ENCODE data around the gene RYR3.

RYR3 gene

GRCh38 chr15:33756961-33757360 is 446.2 kb downstream of the RYR3 start:
- no peaks in the 10 kb centered on the region for H3K9me2 ChIP-seq (replicated peaks; ENCODE audit: control insufficient read depth, low read length)
- no peaks in the 10 kb centered on the region for H3K9me3 ChIP-seq (ENCODE audit: control insufficient read depth, insufficient read depth, low read length)
- no peak overlapping the region for H3K27ac ChIP-seq (ENCODE audit: low read depth, low read length)
- H3K27me3 ChIP-seq (ENCODE audit: control insufficient read depth, low read length), result no peaks in the 10 kb centered on the region
- H3K4me3 ChIP-seq (ENCODE audit: low read length), result no peak overlapping the region
- no peaks in the 10 kb centered on the region for H3K79me2 ChIP-seq (ENCODE audit: control insufficient read depth, low read length)
- no peaks in the 10 kb centered on the region for H3K36me3 ChIP-seq (ENCODE audit: control insufficient read depth, low read length)
- H4K20me1 ChIP-seq (ENCODE audit: control insufficient read depth, insufficient read depth, low read depth, low read length), result no peaks in the 10 kb centered on the region
- no peaks in the 10 kb centered on the region for H3K4me1 ChIP-seq (ENCODE audit: control insufficient read depth, low read length)
- H3K4me2 ChIP-seq (ENCODE audit: low read length), result no peak overlapping the region
- TF ChIP-seq CTCF (IDR thresholded peaks at IDR 0.05; ENCODE audit: low read depth, low read length, poor library complexity, severe bottlenecking), result no peak
- no peak for TF ChIP-seq EZH2phosphoT487 (IDR thresholded peaks at IDR 0.05; ENCODE audit: borderline replicate concordance, low read length)
- no peaks in the 10 kb centered on the region for H3F3A ChIP-seq (ENCODE audit: control insufficient read depth, insufficient read depth)

DNA sequence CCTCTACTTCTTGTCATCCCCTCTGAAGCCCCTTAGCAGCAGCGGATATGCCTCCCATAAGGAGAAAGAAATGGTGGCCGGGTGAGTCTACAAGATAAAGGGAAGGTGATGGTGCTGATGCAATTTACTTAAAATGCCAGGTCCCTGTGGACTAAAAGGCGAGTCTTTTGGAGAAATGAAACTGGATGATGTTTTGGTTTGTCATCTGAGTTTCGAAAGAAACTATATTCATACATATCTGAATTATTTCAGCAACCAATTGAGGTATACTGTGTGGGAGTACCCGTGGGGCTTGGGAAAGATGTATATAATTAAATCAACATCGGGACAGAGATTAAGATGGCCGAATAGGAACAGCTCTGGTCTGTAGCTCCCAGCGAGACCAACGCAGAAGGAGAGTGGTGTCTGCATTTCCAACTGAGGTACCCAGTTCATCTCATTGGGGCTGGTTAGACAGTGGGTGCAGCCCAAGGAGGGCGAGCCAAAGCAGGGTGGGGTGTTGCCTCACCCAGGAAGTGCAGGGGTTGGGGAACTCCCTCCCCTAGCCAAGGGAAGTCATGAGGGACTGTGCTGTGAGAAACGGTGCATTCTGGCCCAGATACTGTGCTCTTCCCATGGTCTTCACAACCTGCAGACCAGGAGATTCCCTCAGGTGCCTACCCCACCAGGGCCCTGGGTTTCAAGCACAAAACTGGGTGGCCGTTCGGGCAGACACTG is 446.9 kb downstream of the RYR3 start:
- Histone ChIP-seq H3K79me2 (ENCODE audit: control insufficient read depth, low read length) (no peaks in the 10 kb centered on the region), H3K36me3 (ENCODE audit: control insufficient read depth, low read length) (no peaks in the 10 kb centered on the region), H3K27me3 (ENCODE audit: control insufficient read depth, low read length) (no peaks in the 10 kb centered on the region), H3K9me3 (ENCODE audit: control insufficient read depth, insufficient read depth, low read length) (no peaks in the 10 kb centered on the region), H3K9me2 (replicated peaks; ENCODE audit: control insufficient read depth, low read length) (no peaks in the 10 kb centered on the region), H3K27ac (ENCODE audit: low read depth, low read length) (no peak overlapping the region), H3K4me2 (ENCODE audit: low read length) (no peak overlapping the region), H4K20me1 (ENCODE audit: control insufficient read depth, insufficient read depth, low read depth, low read length) (no peaks in the 10 kb centered on the region), H3F3A (ENCODE audit: control insufficient read depth, insufficient read depth) (no peaks in the 10 kb centered on the region), H3K4me3 (ENCODE audit: low read length) (no peak overlapping the region), H3K4me1 (ENCODE audit: control insufficient read depth, low read length) (no peaks in the 10 kb centered on the region)
- TF ChIP-seq CTCF (IDR thresholded peaks at IDR 0.05; ENCODE audit: low read depth, low read length, poor library complexity, severe bottlenecking), result no peak
- no peak for TF ChIP-seq EZH2phosphoT487 (IDR thresholded peaks at IDR 0.05; ENCODE audit: borderline replicate concordance, low read length)

GRCh38 chr15:33766389-33766788 is 455.6 kb downstream of the RYR3 start:
- Histone ChIP-seq H3K27ac (ENCODE audit: low read depth, low read length) (no peak overlapping the region), H3K4me3 (ENCODE audit: low read length) (no peak overlapping the region), H3K4me1 (ENCODE audit: control insufficient read depth, low read length) (no peaks in the 10 kb centered on the region)

More at GRCh38 chr15:33766389-33766788, 455.6 kb downstream of the RYR3 start:
- H3F3A ChIP-seq (ENCODE audit: control insufficient read depth, insufficient read depth), result no peaks in the 10 kb centered on the region
- TF ChIP-seq EZH2phosphoT487 (IDR thresholded peaks at IDR 0.05; ENCODE audit: borderline replicate concordance, low read length) (no peak), CTCF (IDR thresholded peaks at IDR 0.05; ENCODE audit: low read depth, low read length, poor library complexity, severe bottlenecking) (no peak)
- H4K20me1 ChIP-seq (ENCODE audit: control insufficient read depth, insufficient read depth, low read depth, low read length), result no peaks in the 10 kb centered on the region
- no peaks in the 10 kb centered on the region for H3K79me2 ChIP-seq (ENCODE audit: control insufficient read depth, low read length)
- H3K4me2 ChIP-seq (ENCODE audit: low read length), result no peak overlapping the region
- no peaks in the 10 kb centered on the region for H3K36me3 ChIP-seq (ENCODE audit: control insufficient read depth, low read length)
- H3K27me3 ChIP-seq (ENCODE audit: control insufficient read depth, low read length), result no peaks in the 10 kb centered on the region
- no peaks in the 10 kb centered on the region for H3K9me3 ChIP-seq (ENCODE audit: control insufficient read depth, insufficient read depth, low read length)
- no peaks in the 10 kb centered on the region for H3K9me2 ChIP-seq (replicated peaks; ENCODE audit: control insufficient read depth, low read length)

Data from DOHH2 (cell line).